Measurements from ENCODE around the gene TAPT1. TPM values are rescaled to one million over a fixed set of nuclear protein-coding genes. Genes with fewer than 3 reads are reported as not detected.

TAPT1 gene
- total RNA-seq, 1 donor from 2014 or later = 28.5 TPM

GRCh38 chr4:16192631-16193518 is 33.4 kb downstream of the TAPT1 start:
- no peak overlapping the region for H3K27ac ChIP-seq
- H3K27me3 ChIP-seq = no peaks in the 10 kb centered on the region
- DNase-seq (ENCODE audit: extremely low spot score in 2 of 2) = no peak
- peaks cover 33% of the 10 kb centered on the region for H3K4me1 ChIP-seq
- H3K4me3 ChIP-seq = no peak overlapping the region
- no peak for TF ChIP-seq CTCF (IDR thresholded peaks at IDR 0.05)
- no peak for TF ChIP-seq POLR2A (IDR thresholded peaks at IDR 0.05)
- TF ChIP-seq POLR2AphosphoS5 (IDR thresholded peaks at IDR 0.05; ENCODE audit: insufficient read depth in 1 of 2, low read depth in 1 of 2) = no peak
- H3K36me3 ChIP-seq = peaks cover 0 to 17% of the 10 kb centered on the region in 2 donors
- H3K9me3 ChIP-seq = no peaks in the 10 kb centered on the region
- intact Hi-C loops (cut with DNase I) = no loop called here

GRCh38 chr4:16192057-16192456 is 34.2 kb downstream of the TAPT1 start:
- TF ChIP-seq CTCF (IDR thresholded peaks at IDR 0.05) = no peak
- no peak for TF ChIP-seq POLR2A (IDR thresholded peaks at IDR 0.05)
- TF ChIP-seq POLR2AphosphoS5 (IDR thresholded peaks at IDR 0.05; ENCODE audit: insufficient read depth in 1 of 2, low read depth in 1 of 2) = no peak
- H3K36me3 ChIP-seq = peaks cover 0 to 17% of the 10 kb centered on the region in 2 donors
- H3K9me3 ChIP-seq = no peaks in the 10 kb centered on the region
- H3K4me3 ChIP-seq = no peak overlapping the region
- H3K27me3 ChIP-seq = no peaks in the 10 kb centered on the region
- no peak for DNase-seq (ENCODE audit: extremely low spot score in 2 of 2)
- no peak overlapping the region for H3K27ac ChIP-seq
- intact Hi-C loops (cut with DNase I) = no loop called here
- H3K4me1 ChIP-seq = peaks cover 27% of the 10 kb centered on the region

GRCh38 chr4:16187455-16187854 is 38.8 kb downstream of the TAPT1 start:
- TF ChIP-seq POLR2AphosphoS5 (IDR thresholded peaks at IDR 0.05; ENCODE audit: insufficient read depth in 1 of 2, low read depth in 1 of 2) (no peak), POLR2A (IDR thresholded peaks at IDR 0.05) (no peak), CTCF (IDR thresholded peaks at IDR 0.05) (no peak)
- H3K36me3 ChIP-seq = peaks cover 0 to 29% of the 10 kb centered on the region in 2 donors
- H3K27me3 ChIP-seq = no peaks in the 10 kb centered on the region
- intact Hi-C loops (cut with DNase I) = no loop called here
- no peak for DNase-seq (ENCODE audit: extremely low spot score in 2 of 2)
- H3K4me1 ChIP-seq = no peaks in the 10 kb centered on the region
- no peak overlapping the region for H3K27ac ChIP-seq
- no peak overlapping the region for H3K4me3 ChIP-seq
- H3K9me3 ChIP-seq = no peaks in the 10 kb centered on the region

- Histone ChIP-seq H3K4me3 (no peak overlapping the region), H3K27me3 (no peaks in the 10 kb centered on the region), H3K4me1 (no peaks in the 10 kb centered on the region), H3K9me3 (no peaks in the 10 kb centered on the region), H3K27ac (no peak overlapping the region), H3K36me3 (peaks cover 0 to 29% of the 10 kb centered on the region in 2 donors)
- no peak for DNase-seq (ENCODE audit: extremely low spot score in 2 of 2)
- intact Hi-C loops (cut with DNase I) = no loop called here
- no peak for TF ChIP-seq CTCF (IDR thresholded peaks at IDR 0.05)
- TF ChIP-seq POLR2A (IDR thresholded peaks at IDR 0.05) = no peak
- no peak for TF ChIP-seq POLR2AphosphoS5 (IDR thresholded peaks at IDR 0.05; ENCODE audit: insufficient read depth in 1 of 2, low read depth in 1 of 2)
Observed at GRCh38 chr4:16186986-16187385, 39.3 kb downstream of the TAPT1 start.

- TF ChIP-seq POLR2A (IDR thresholded peaks at IDR 0.05) (no peak), CTCF (IDR thresholded peaks at IDR 0.05) (no peak), POLR2AphosphoS5 (IDR thresholded peaks at IDR 0.05; ENCODE audit: insufficient read depth in 1 of 2, low read depth in 1 of 2) (no peak)
- intact Hi-C loops (cut with DNase I) = no loop called here
- Histone ChIP-seq H3K4me3 (no peak overlapping the region), H3K36me3 (peaks cover 0 to 19% of the 10 kb centered on the region in 2 donors), H3K27ac (no peak overlapping the region), H3K9me3 (no peaks in the 10 kb centered on the region), H3K27me3 (no peaks in the 10 kb centered on the region), H3K4me1 (no peaks in the 10 kb centered on the region)
- no peak for DNase-seq (ENCODE audit: extremely low spot score in 2 of 2)
Observed at GRCh38 chr4:16183604-16184003, 42.7 kb downstream of the TAPT1 start.

All from vagina (tissue), 2 donors.